Skeletal muscle tissue (tissue), 4 donors: Measurements from ENCODE around the gene GATA2. TPM values are rescaled to one million over a fixed set of nuclear protein-coding genes. Genes with fewer than 3 reads are reported as not detected.

Experiments
- H3K27ac ChIP-seq: one replicate; pipeline ENCODE4 v1.7.0; 2013; ENCODE audit warnings: mild to moderate bottlenecking, low read depth, low read length, inconsistent platforms
- H3K27me3 ChIP-seq, 3 donors: one replicate each; pipeline ENCODE4 v1.7.0; 2013; ENCODE audit warnings: low read length in 3 of 3; ENCODE audit not compliant: control insufficient read depth in 3 of 3, insufficient read depth in 3 of 3
- H3K36me3 ChIP-seq, 3 donors: one replicate each; pipeline ENCODE4 v1.7.0; 2013; ENCODE audit warnings: low read length in 3 of 3; ENCODE audit not compliant: control insufficient read depth in 3 of 3, insufficient read depth in 3 of 3
- H3K4me1 ChIP-seq, 3 donors: one replicate each; pipeline ENCODE4 v1.7.0; 2013; ENCODE audit warnings: low read length in 3 of 3, mild to moderate bottlenecking in 3 of 3; ENCODE audit not compliant: control insufficient read depth in 3 of 3, insufficient read depth in 3 of 3
- H3K4me3 ChIP-seq, 3 donors: one replicate each; pipeline ENCODE4 v1.7.0; 2013; ENCODE audit warnings: low read length in 3 of 3
- H3K9ac ChIP-seq, 3 donors: one replicate each; pipeline ENCODE4 v1.7.0; 2013; ENCODE audit warnings: low read length in 3 of 3, mild to moderate bottlenecking in 3 of 3, moderate library complexity in 2 of 3, low read depth in 1 of 3
- H3K9me3 ChIP-seq, 3 donors: one replicate each; pipeline ENCODE4 v1.7.0; 2013; ENCODE audit warnings: low read length in 3 of 3; ENCODE audit not compliant: control insufficient read depth in 3 of 3
- total RNA-seq: library from RNA; depleted of rRNA; stranded (reverse); fragments of >200 nt; gene quantifications from one replicate; pipeline ENCODE4 v1.2.3, GENCODE V29; 2014
- donor health status: Osteomylitis.

The GATA2 gene
- total RNA-seq, 1 donor from 2014 or later, result 0.52 TPM

DNA sequence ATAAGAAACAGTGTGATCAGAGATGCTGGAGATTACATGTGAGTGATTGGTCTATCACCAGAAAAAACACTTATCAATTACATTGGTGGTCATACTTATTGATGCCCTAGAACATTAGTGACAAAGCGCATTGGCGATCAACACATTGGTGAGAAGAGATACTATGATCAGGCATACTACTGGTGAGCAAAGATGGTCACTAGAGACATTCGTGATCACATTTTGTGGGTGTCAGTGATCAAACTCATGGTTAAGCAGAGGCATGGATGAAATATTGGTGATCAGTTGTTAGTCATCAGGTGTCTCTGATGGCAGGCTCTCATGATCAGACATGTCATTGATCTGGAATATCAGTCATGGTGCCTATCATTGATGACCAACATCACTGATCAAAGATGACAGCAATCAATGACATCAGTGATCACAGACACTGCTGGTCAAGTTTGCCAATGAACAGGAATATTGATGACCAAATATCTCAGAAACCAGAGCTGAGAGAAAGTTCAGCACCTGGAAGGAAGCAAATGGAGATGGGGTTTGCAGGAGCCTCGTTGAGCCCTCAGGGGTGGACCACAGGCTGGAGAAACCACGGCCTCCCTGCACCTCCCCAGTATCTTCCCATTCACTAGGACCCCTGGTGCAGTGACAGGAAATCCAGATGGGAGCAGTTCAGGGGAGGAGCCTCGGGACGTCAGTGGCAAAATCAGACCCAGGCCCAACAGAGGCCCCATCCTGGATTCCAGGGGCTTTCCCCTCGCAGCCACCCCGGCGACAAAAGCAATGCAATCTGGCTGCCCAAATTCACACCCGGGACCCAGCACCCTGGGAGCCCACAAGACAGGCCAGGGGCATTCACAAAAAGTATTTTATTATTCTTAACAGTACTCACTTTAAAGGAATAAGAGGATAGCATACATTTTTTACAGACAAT is 14.2 kb downstream of the GATA2 start:
- H3K4me1 ChIP-seq, result peaks cover 6 to 11% (median 10%) of the 10 kb centered on the region in 3 donors
- H3K27me3 ChIP-seq, result peaks cover 52 to 75% (median 70%) of the 10 kb centered on the region in 3 donors
- H3K4me3 ChIP-seq, result no peak overlapping the region
- H3K27ac ChIP-seq, result no peak overlapping the region
- peaks cover 0 to 2% (median 0%) of the 10 kb centered on the region in 3 donors for H3K36me3 ChIP-seq
- no peak overlapping the region for H3K9ac ChIP-seq
- no peaks in the 10 kb centered on the region for H3K9me3 ChIP-seq

DNA sequence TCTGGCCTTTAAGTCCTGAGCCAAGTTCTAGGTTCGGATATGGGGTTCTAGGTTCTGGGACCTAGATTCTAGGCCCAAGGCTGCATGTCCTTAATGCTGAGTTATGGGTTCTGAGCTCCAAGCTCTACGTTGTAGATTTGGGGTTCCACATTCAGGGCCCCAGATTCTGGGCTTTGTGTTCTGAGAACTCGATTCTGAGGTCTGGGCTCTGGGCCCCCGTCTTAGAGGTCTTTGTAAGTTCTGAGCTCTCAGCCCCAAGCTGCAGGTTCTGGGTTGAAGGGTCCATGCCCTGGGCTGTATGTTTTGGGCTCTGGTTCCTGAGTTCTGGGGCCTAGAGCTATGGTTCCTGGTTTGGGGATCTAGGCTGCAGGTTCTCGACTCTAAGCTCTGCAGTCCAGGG is 16.3 kb downstream of the GATA2 start:
- H3K4me1 ChIP-seq, result peaks cover 0 to 7% (median 4%) of the 10 kb centered on the region in 3 donors
- H3K27me3 ChIP-seq, result peaks cover 38 to 73% (median 71%) of the 10 kb centered on the region in 3 donors
- no peak overlapping the region for H3K9ac ChIP-seq
- no peak overlapping the region for H3K27ac ChIP-seq
- peaks cover 0 to 2% (median 0%) of the 10 kb centered on the region in 3 donors for H3K36me3 ChIP-seq
- H3K4me3 ChIP-seq, result no peak overlapping the region
- H3K9me3 ChIP-seq, result no peaks in the 10 kb centered on the region

GRCh38 chr3:128475355-128475754 is 17.6 kb downstream of the GATA2 start:
- Histone ChIP-seq H3K27ac (no peak overlapping the region), H3K4me1 (no peaks in the 10 kb centered on the region), H3K27me3 (peaks cover 27 to 72% (median 70%) of the 10 kb centered on the region in 3 donors), H3K4me3 (no peak overlapping the region), H3K9ac (no peak overlapping the region), H3K36me3 (no peaks in the 10 kb centered on the region), H3K9me3 (no peaks in the 10 kb centered on the region)

GRCh38 chr3:128473737-128474136 is 19.3 kb downstream of the GATA2 start:
- H3K9me3 ChIP-seq, result no peaks in the 10 kb centered on the region
- no peaks in the 10 kb centered on the region for H3K36me3 ChIP-seq
- no peak overlapping the region for H3K4me3 ChIP-seq
- no peaks in the 10 kb centered on the region for H3K4me1 ChIP-seq
- H3K27ac ChIP-seq, result no peak overlapping the region
- peaks cover 27 to 68% (median 66%) of the 10 kb centered on the region in 3 donors for H3K27me3 ChIP-seq
- H3K9ac ChIP-seq, result no peak overlapping the region

GRCh38 chr3:128473180-128473519 is 19.9 kb downstream of the GATA2 start:
- Histone ChIP-seq H3K27ac (no peak overlapping the region), H3K4me3 (no peak overlapping the region), H3K9me3 (no peaks in the 10 kb centered on the region), H3K27me3 (peaks cover 22 to 68% (median 65%) of the 10 kb centered on the region in 3 donors), H3K36me3 (no peaks in the 10 kb centered on the region), H3K9ac (no peak overlapping the region), H3K4me1 (no peaks in the 10 kb centered on the region)

DNA sequence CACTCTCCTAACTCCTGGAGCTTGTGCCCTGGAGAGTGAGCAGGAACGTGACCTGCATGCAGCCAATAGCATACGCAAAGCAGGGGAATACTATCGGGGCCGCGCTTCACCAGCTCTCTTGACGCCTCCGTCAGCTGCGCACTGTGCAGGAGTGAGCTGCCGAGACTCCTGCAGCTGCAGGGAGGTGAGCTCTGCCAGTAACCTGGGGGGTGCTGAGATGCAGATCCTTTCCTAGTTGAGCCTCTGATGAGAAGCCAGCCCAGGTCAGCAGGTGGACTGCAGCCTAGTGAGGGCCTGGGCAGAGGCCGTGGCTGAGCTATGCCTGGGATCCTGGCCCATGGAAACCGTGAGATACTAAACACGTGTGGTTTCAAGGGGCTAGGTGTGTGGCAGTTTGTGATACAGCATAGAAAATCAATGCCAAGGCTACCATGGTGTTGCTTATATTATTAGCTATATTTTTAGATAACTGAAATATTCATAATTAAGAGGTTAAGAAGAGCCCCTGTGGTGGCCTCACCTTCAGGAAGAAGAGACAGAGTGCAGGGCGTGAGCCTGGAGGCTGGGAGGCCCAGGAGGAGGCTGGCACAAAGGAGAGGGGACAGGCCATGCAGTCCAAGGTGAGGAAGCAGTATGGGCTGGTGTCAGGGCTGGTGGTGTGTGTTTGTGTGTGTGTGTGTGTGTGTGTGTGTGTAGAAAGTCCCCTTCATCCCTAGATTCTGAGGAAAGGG is 20.4 kb downstream of the GATA2 start:
- Histone ChIP-seq H3K4me3 (no peak overlapping the region), H3K27ac (no peak overlapping the region), H3K9ac (no peak overlapping the region), H3K4me1 (no peaks in the 10 kb centered on the region), H3K36me3 (no peaks in the 10 kb centered on the region), H3K27me3 (peaks cover 19 to 70% (median 61%) of the 10 kb centered on the region in 3 donors), H3K9me3 (no peaks in the 10 kb centered on the region)

DNA sequence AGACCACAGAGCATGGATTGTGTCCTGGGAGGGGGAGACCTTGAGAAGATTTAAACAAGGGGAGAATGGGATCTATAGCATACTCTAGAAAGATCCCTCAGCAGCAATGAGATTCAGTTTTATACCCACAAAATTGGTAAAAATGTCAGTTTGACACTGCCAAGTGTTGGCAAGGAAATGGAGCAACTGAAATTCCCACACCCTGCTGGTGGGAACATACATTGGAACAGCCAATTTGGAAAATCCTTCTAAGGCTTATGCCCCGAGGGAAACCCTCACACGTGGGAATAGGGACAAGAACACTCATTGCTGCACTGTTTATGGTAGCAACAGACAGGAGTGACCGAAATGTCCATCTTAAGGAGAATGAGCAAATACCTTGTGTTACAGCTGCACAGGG is 21.3 kb downstream of the GATA2 start:
- Histone ChIP-seq H3K9me3 (no peaks in the 10 kb centered on the region), H3K9ac (no peak overlapping the region), H3K27me3 (peaks cover 17 to 70% (median 61%) of the 10 kb centered on the region in 3 donors), H3K4me3 (no peak overlapping the region), H3K4me1 (no peaks in the 10 kb centered on the region), H3K27ac (no peak overlapping the region), H3K36me3 (no peaks in the 10 kb centered on the region)

DNA sequence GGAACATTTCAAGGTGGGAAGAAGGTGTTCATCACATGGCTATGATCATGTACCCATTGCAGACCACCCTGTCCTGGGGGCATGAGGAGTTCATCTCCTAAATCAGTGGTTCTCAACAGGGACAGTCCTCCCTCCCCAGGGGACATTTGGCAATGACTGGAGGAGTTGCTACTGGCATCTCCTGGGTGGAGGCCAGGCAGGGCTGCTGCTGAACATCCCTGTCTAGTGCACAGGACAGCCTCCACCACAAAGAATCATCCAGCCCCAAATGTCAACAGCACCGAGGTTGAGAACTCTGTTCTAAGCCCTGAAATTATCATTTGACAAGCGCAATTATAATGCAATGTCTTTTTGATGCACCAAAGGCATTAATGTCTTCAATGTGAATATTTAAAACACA is 21.9 kb downstream of the GATA2 start:
- H3K27me3 ChIP-seq, result peaks cover 17 to 70% (median 59%) of the 10 kb centered on the region in 3 donors
- no peak overlapping the region for H3K9ac ChIP-seq
- no peaks in the 10 kb centered on the region for H3K36me3 ChIP-seq
- no peak overlapping the region for H3K27ac ChIP-seq
- H3K4me1 ChIP-seq, result no peaks in the 10 kb centered on the region
- no peaks in the 10 kb centered on the region for H3K9me3 ChIP-seq
- no peak overlapping the region for H3K4me3 ChIP-seq

- Histone ChIP-seq H3K4me3 (no peak overlapping the region), H3K36me3 (no peaks in the 10 kb centered on the region), H3K27me3 (peaks cover 21 to 71% (median 63%) of the 10 kb centered on the region in 3 donors), H3K9ac (no peak overlapping the region), H3K9me3 (no peaks in the 10 kb centered on the region), H3K4me1 (no peaks in the 10 kb centered on the region), H3K27ac (no peak overlapping the region)
These were observed 22.7 kb downstream of the GATA2 start for GRCh38 chr3:128470134-128470899.
